Activated B cell treated with CpG ODN at 0.5 μM for 24 hours (primary cell): Measurements from ENCODE around the gene EML1. TPM values are rescaled to one million over a fixed set of nuclear protein-coding genes. Genes with fewer than 3 reads are reported as not detected.

Source experiments
- ATAC-seq: fragments of 200-7000 bp; cut with Tn5 transposase; one replicate; pipeline ENCODE4 v1.10.0; 2021; ENCODE audit warnings: low read depth, mild to moderate bottlenecking, moderate library complexity
- CTCF ChIA-PET: fragments of 350-600 bp; sonication (Branson Sonifier 250); formaldehyde crosslinking; loops from one replicate; lab custom pipeline; 2021; ENCODE audit warnings: antibody characterized with exemption; lab: Charles Lee
- POLR2A ChIA-PET: fragments of 350-600 bp; sonication (Branson Sonifier 250); formaldehyde crosslinking; loops from one replicate; lab custom pipeline; 2021; ENCODE audit warnings: antibody characterized with exemption; lab: Charles Lee
- DNase-seq: peaks from one replicate; pipeline ENCODE4 v3.0.0; 2022
- H3K27ac Mint-ChIP-seq: one replicate; pipeline ENCODE4 v1.8.0; 2020; ENCODE audit warnings: mixed read lengths
- H3K27me3 Mint-ChIP-seq: one replicate; pipeline ENCODE4 v1.8.0; 2021; ENCODE audit warnings: mixed read lengths
- H3K36me3 Mint-ChIP-seq: one replicate; pipeline ENCODE4 v1.8.0; 2021; ENCODE audit warnings: low read depth, mixed read lengths
- H3K4me1 Mint-ChIP-seq: one replicate; pipeline ENCODE4 v1.8.0; 2021; ENCODE audit warnings: mixed read lengths
- H3K4me3 Mint-ChIP-seq: one replicate; pipeline ENCODE4 v1.8.0; 2020; ENCODE audit warnings: mild to moderate bottlenecking, mixed read lengths
- H3K9me3 Mint-ChIP-seq: one replicate; pipeline ENCODE4 v1.8.0; 2020; ENCODE audit warnings: mixed read lengths
- CTCF ChIP-seq: fragments of 200-600 bp; IDR thresholded peaks from one replicate; pipeline ENCODE4 v1.8.0; 2022; ENCODE audit warnings: antibody characterized with exemption, mild to moderate bottlenecking
- intact Hi-C: fragments of 100-400 bp; cut with micrococcal nuclease; formaldehyde crosslinking; loops from one replicate; pipeline ENCODE4 v1.15.1; 2024
- total RNA-seq: library from RNA; stranded (reverse); gene quantifications from 2 replicates; pipeline ENCODE4 v1.2.3, GENCODE V29; 2022

The EML1 gene
- total RNA-seq, 1 donor from 2014 or later, result not detected

GRCh38 chr14:99817331-99817730 lies 24.1 kb downstream of the EML1 start:
- CTCF ChIA-PET, result no interaction called here
- POLR2A ChIA-PET, result no interaction called here
- Mint-ChIP-seq H3K9me3 (no peaks in the 10 kb centered on the region), H3K27me3 (peaks cover 27% of the 10 kb centered on the region), H3K4me1 (no peaks in the 10 kb centered on the region), H3K36me3 (no peaks in the 10 kb centered on the region), H3K27ac (no peak overlapping the region), H3K4me3 (no peak overlapping the region)
- DNase-seq (no peak), ATAC-seq (no peak)
- intact Hi-C loops, result no loop called here
- no peak for TF ChIP-seq CTCF

- Mint-ChIP-seq H3K36me3 (no peaks in the 10 kb centered on the region), H3K4me1 (no peaks in the 10 kb centered on the region), H3K9me3 (no peaks in the 10 kb centered on the region), H3K27me3 (peaks cover 30% of the 10 kb centered on the region), H3K4me3 (no peak overlapping the region), H3K27ac (no peak overlapping the region)
- no peak for TF ChIP-seq CTCF
- no peak for ATAC-seq
- CTCF ChIA-PET, result no interaction called here
- POLR2A ChIA-PET, result no interaction called here
- DNase-seq, result no peak
- intact Hi-C loops, result no loop called here
These were observed 25.4 kb downstream of the EML1 start for GRCh38 chr14:99818503-99819036.

GRCh38 chr14:99819514-99819913 lies 26.3 kb downstream of the EML1 start:
- H3K27ac Mint-ChIP-seq, result no peak overlapping the region

GRCh38 chr14:99820702-99821331 lies 27.6 kb downstream of the EML1 start:
- ATAC-seq (no peak), DNase-seq (no peak)
- ChIA-PET POLR2A (no interaction called here), CTCF (no interaction called here)
- Mint-ChIP-seq H3K4me3 (no peak overlapping the region), H3K9me3 (peaks cover 4% of the 10 kb centered on the region), H3K36me3 (no peaks in the 10 kb centered on the region), H3K27me3 (peaks cover 31% of the 10 kb centered on the region), H3K4me1 (no peaks in the 10 kb centered on the region), H3K27ac (no peak overlapping the region)
- intact Hi-C loops, result no loop called here
- TF ChIP-seq CTCF, result no peak

More at GRCh38 chr14:99819514-99819913, 26.3 kb downstream of the EML1 start:
- CTCF ChIA-PET, result no interaction called here
- H3K4me3 Mint-ChIP-seq, result no peak overlapping the region
- H3K4me1 Mint-ChIP-seq, result no peaks in the 10 kb centered on the region
- no peaks in the 10 kb centered on the region for H3K9me3 Mint-ChIP-seq
- DNase-seq, result no peak
- no peak for ATAC-seq
- H3K36me3 Mint-ChIP-seq, result no peaks in the 10 kb centered on the region
- no peak for TF ChIP-seq CTCF
- peaks cover 27% of the 10 kb centered on the region for H3K27me3 Mint-ChIP-seq
- intact Hi-C loops, result no loop called here
- POLR2A ChIA-PET, result no interaction called here

GRCh38 chr14:99821519-99822508 lies 28.6 kb downstream of the EML1 start:
- intact Hi-C loops, result no loop called here
- DNase-seq, result no peak
- no peaks in the 10 kb centered on the region for H3K36me3 Mint-ChIP-seq
- no peak overlapping the region for H3K27ac Mint-ChIP-seq
- POLR2A ChIA-PET, result no interaction called here
- CTCF ChIA-PET, result no interaction called here
- TF ChIP-seq CTCF, result no peak
- H3K9me3 Mint-ChIP-seq, result peaks cover 4% of the 10 kb centered on the region
- H3K27me3 Mint-ChIP-seq, result peaks cover 31% of the 10 kb centered on the region
- no peak for ATAC-seq
- H3K4me3 Mint-ChIP-seq, result no peak overlapping the region
- H3K4me1 Mint-ChIP-seq, result no peaks in the 10 kb centered on the region
